GM15510 (cell line): ENCODE data around the gene KLHL28.

Experiments
- POLR2A ChIP-seq: IDR thresholded peaks from 3 replicates; pipeline ENCODE4 v1.6.1; 2011; ENCODE audit warnings: borderline replicate concordance; ENCODE audit not compliant: insufficient read length; ENCODE audit errors: extremely low read depth

KLHL28 gene

GRCh38 chr14:44966601-44967336 lies 5.0 kb upstream of the KLHL28 start:
- no peak for TF ChIP-seq POLR2A

- TF ChIP-seq POLR2A = no peak
Observed at GRCh38 chr14:44963775-44964380, 2.1 kb upstream of the KLHL28 start.

GRCh38 chr14:44963044-44963528 lies 1.3 kb upstream of the KLHL28 start:
- no peak for TF ChIP-seq POLR2A

DNA sequence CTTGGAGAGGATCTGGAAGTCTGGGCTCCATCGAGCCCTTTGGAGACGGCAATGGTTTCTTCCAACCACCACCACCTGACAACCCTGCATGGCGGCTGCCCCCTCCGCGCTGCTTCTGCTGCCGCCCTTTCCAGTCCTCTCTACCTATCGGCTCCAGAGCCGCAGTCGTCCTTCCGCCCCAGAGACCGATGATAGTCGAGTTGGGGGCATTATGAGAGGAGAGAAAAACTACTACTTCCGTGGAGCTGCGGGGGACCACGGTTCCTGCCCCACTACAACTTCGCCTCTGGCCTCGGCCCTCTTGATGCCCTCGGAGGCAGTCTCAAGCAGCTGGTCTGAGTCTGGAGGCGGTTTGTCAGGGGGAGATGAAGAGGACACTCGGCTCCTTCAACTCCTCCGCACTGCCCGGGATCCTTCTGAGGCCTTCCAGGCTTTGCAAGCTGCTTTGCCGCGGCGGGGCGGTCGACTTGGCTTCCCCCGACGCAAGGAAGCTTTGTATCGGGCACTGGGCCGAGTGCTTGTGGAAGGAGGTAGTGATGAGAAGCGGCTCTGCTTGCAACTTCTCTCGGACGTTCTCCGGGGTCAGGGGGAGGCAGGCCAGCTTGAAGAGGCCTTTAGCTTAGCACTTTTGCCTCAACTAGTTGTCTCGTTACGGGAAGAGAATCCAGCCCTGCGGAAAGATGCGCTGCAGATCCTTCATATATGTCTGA lies 742 bp upstream of the KLHL28 start:
- no peak for TF ChIP-seq POLR2A

DNA sequence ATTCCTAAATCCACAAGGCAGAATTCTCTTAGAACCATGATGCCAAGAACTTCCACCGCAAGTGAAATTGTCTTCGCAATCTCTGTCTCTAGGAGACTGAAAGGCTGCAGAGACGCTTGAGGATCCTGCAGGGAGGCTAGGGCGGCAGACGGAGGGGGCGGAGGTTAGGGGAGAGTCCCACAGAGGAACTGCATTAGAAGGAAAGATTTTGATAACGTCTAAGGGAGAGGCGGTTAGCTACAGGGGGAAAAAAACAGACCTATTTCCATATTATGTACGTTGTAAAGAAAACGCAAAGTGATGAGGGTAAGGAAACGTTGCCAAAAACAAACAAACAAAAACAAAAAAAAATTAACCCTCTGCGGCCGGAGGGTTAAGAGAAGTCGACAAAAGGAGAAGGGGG lies 595 bp downstream of the KLHL28 start:
- no peak for TF ChIP-seq POLR2A

DNA sequence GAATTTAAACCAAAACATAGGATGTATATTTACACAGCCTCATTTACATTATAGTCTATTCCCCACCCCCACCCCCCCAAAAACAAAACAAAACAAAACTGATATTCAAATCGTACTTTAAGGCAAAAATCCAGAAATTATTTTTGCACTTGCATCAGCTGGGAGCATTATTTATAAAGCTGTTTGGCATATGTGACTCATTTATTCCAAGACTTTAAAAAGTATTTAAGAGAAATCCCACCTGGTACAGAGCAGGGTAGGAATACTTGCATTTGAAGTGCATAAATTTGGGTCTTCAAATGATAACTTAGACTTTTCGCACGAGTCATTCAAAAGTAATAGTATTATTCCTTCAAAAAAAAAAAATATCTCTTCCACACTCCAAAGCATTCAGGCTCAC lies 1.1 kb downstream of the KLHL28 start:
- no peak for TF ChIP-seq POLR2A

DNA sequence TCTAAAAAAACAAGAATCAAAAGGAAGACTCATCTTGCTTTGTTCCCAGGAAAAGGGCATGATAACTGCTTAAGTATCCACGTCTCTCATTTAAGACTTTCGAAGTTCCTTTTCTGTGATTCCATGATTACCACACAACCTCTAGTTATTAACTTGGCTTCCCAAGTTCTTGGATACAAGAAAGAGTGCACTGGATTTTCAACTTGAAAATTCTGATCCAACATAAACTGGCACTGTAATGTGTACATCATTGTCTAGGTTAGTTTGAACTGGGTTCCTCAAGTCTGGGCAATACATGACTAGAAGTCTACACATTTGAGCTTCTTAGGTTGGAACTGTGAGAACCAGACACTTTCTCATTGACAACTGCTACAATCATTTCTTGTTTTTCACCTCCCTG lies 1.6 kb downstream of the KLHL28 start:
- TF ChIP-seq POLR2A = no peak

DNA sequence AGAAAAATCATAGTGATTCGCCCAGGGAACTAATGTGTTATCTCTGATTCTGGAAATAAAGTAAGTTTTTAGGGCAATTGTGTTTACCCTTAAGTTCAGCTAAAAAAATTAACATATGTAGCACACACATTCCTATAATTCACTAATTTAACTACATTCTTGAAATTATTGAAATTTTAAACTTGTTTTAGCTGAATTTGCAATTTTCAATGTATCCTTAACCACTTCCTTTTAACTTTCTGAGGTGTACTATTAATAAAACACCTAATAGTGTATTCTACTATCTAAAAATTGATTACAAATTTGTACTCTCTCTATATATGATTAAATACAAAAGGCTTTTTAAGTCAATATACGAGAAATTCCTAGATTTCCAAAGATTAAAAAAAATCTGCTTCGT lies 2.2 kb downstream of the KLHL28 start:
- no peak for TF ChIP-seq POLR2A

- no peak for TF ChIP-seq POLR2A
Observed at GRCh38 chr14:44956866-44957265, 4.9 kb downstream of the KLHL28 start.

- TF ChIP-seq POLR2A = no peak
Observed at GRCh38 chr14:44955528-44955927, 6.2 kb downstream of the KLHL28 start.

- TF ChIP-seq POLR2A = no peak
Observed at GRCh38 chr14:44954750-44955149, 7.0 kb downstream of the KLHL28 start.

GRCh38 chr14:44952391-44953110 lies 9.2 kb downstream of the KLHL28 start:
- TF ChIP-seq POLR2A = no peak

- no peak for TF ChIP-seq POLR2A
Observed at GRCh38 chr14:44951051-44951450, 10.7 kb downstream of the KLHL28 start.

DNA sequence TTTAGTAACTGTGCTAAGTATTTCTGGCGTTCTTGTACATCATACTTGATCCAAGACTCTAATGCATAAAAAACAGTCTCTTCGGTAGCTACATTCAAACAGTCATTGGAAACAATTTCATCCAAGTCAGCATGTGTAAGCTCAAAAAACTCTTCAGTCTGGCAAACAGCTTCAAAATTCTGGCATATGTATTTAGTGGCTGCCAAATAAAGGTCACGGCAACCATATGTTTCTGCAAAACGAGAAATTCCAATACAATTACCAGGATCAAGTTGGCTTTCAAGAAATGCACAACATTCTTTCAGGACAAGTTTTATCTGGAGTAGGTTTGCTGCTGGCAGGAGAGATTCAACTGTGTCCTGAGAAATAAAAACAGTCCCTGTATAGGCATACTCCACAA lies 16.5 kb downstream of the KLHL28 start:
- no peak for TF ChIP-seq POLR2A

DNA sequence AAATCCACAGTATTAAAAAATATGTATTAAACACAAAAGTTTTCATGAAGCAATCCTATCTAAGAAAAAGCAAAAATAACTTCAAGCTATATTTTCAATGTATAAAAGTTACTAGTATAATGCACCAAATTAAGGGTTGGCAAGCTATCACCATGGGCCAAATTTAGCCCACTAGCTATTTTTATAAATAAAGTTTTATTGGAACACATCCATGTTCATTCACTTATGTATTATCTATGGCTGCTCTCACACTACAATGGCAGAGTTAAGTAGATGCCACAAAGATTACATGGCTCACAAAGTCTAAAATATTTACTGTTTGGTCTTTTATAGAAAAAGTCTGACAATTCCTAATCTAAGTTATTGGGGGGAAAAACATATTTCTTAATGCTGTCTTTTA lies 17.6 kb downstream of the KLHL28 start:
- no peak for TF ChIP-seq POLR2A
